ENCODE measurements around the gene ANO7. TPM values are rescaled to one million over a fixed set of nuclear protein-coding genes. Genes with fewer than 3 reads are reported as not detected.

Gene ANO7
- total RNA-seq, 1 experiment from 2014 or later = 0.84 TPM

DNA sequence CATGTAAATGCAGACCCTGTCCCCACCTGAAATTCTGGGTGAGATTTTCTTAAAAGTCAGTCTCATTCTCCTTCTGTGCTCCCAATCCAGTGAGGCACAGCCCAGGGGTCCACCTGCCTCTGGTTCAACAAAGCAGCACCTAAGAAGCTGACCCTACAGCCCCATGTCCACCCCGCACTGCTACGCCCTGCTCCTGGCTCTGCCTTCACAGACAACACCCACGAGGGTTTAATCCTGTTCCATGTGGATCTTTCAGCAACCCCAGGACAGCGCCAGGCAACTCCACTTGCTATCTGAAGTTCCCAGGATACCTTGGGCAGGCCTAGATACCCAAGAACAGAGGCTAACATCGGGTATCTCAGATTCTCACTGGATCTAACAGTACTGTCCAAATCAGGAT is 82.1 kb downstream of the ANO7 start:
- H4K20me1 ChIP-seq (ENCODE audit: insufficient read depth) = peaks cover 32% of the 10 kb centered on the region; the same call in 1 of the 2 replicates
- H3K4me3 ChIP-seq (replicated peaks in 1 of 2; ENCODE audit: low read depth in 1 of 2, low read length in 2 of 2) = no peak overlapping the region
- POLR2A ChIA-PET = no interaction called here
- RAD21 ChIA-PET (ENCODE audit: low non-redundant PET in 1 of 2, low total read pairs in 2 of 2, uncharacterized antibody in 2 of 2, unreplicated experiment in 2 of 2) = no interaction called here
- peaks cover 95% of the 10 kb centered on the region for H3K79me2 ChIP-seq (ENCODE audit: insufficient read depth, low read length)
- no peaks in the 10 kb centered on the region for H3K9me2 ChIP-seq (ENCODE audit: insufficient read depth)
- CTCF ChIA-PET = no interaction called here
- ATAC-seq = no peak
- H3K9ac ChIP-seq (ENCODE audit: low read length) = 0 out of 2 replicates have a peak overlapping the region, but pooled peaks have one; percentile 84
- no peak overlapping the region for H3K4me2 ChIP-seq (ENCODE audit: low read length)
- no peak overlapping the region for H2AFZ ChIP-seq (ENCODE audit: low read depth, low read length, poor library complexity, severe bottlenecking)
- no peaks in the 10 kb centered on the region for H3K9me3 ChIP-seq (ENCODE audit: control insufficient read depth in 1 of 2, insufficient read depth in 1 of 2, low read depth in 1 of 2, low read length in 2 of 2)
- H3K27me3 ChIP-seq (ENCODE audit: insufficient read depth, low read length) = no peaks in the 10 kb centered on the region
- intact Hi-C loops (cut with micrococcal nuclease) = loop anchor here (5.0 kb wide), 1 partner anchor 47 kb away; the partner anchor contains the start of genes HDLBP and SEPTIN2
- peaks cover 18 to 23% of the 10 kb centered on the region in 2 experiments for H3K36me3 ChIP-seq (ENCODE audit: control insufficient read depth in 1 of 2, insufficient read depth in 2 of 2, low read length in 2 of 2)
- no peak overlapping the region for H3K27ac ChIP-seq (ENCODE audit: low read depth, low read length)
- DNase-seq (ENCODE audit: low read depth, low spot score) = no peak
- TF ChIP-seq SP1 (IDR thresholded peaks at IDR 0.05; ENCODE audit: low read depth) (no peak), POLR2A (IDR thresholded peaks at IDR 0.05; ENCODE audit: borderline replicate concordance, extremely low read depth, insufficient read depth, insufficient read length) (no peak)
- TF ChIP-seq, protein P1, sequence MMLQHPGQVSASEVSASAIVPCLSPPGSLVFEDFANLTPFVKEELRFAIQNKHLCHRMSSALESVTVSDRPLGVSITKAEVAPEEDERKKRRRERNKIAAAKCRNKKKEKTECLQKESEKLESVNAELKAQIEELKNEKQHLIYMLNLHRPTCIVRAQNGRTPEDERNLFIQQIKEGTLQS (IDR thresholded peaks at IDR 0.05) = no peak
- peaks cover 21 to 51% of the 10 kb centered on the region in 2 experiments; a peak in 3 of 4 replicates for H3K4me1 ChIP-seq (ENCODE audit: control insufficient read depth in 1 of 2, insufficient read depth in 2 of 2, low read length in 2 of 2)
- BruUV-seq (replicated peaks) = no TSS peak

DNA sequence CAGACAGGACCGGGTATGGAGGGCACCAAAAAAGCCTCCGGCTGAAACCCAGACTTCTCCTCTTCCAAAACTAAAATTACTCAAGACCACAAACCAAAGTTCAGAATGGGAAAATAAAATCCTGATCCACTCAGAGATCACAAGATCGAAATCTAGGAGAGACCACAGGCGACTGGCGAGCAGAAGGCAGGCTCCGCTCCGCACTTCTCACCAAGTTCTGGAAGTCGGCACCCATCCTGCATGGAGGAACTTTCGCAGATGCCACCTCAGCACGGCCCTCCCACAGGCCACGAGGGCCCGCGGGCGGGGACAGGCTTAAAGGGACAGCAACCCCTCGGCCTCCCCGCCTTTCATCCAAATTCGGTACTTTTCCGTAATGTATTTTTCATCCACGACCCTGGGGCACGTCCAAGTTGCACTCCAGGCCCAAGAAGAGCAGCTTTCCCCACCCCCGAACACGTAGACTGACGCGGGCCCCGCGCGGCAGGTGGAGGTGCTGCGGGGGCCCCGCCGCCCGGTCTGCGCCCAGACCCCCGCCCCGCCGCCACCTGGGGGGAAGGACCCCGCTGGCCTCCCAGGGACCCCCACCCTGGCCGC is 83.3 kb downstream of the ANO7 start:
- Histone ChIP-seq H3K4me3 (replicated peaks in 1 of 2; ENCODE audit: low read depth in 1 of 2, low read length in 2 of 2) (peak overlapping the region; percentile 62 to 68), H3K4me2 (ENCODE audit: low read length) (peak overlapping the region; percentile 81), H3K4me1 (ENCODE audit: control insufficient read depth in 1 of 2, insufficient read depth in 2 of 2, low read length in 2 of 2) (peaks cover 21 to 51% of the 10 kb centered on the region in 2 experiments; a peak in 3 of 4 replicates), H3K9me3 (ENCODE audit: control insufficient read depth in 1 of 2, insufficient read depth in 1 of 2, low read depth in 1 of 2, low read length in 2 of 2) (0 out of 4 replicates have a peak, but pooled peaks cover 0 to 3% of the 10 kb centered on the region in 2 experiments), H3K9ac (ENCODE audit: low read length) (peak overlapping the region; percentile 84), H2AFZ (ENCODE audit: low read depth, low read length, poor library complexity, severe bottlenecking) (no peak overlapping the region), H3K36me3 (ENCODE audit: control insufficient read depth in 1 of 2, insufficient read depth in 2 of 2, low read length in 2 of 2) (peaks cover 5 to 16% of the 10 kb centered on the region in 2 experiments), H3K27me3 (ENCODE audit: insufficient read depth, low read length) (no peaks in the 10 kb centered on the region), H3K9me2 (ENCODE audit: insufficient read depth) (no peaks in the 10 kb centered on the region), H3K79me2 (ENCODE audit: insufficient read depth, low read length) (peaks cover 97% of the 10 kb centered on the region), H4K20me1 (ENCODE audit: insufficient read depth) (peaks cover 29% of the 10 kb centered on the region; the same call in 1 of the 2 replicates), H3K27ac (ENCODE audit: low read depth, low read length) (peak overlapping the region; percentile 85)
- ChIA-PET POLR2A (no interaction called here), CTCF (no interaction called here), RAD21 (ENCODE audit: low non-redundant PET in 1 of 2, low total read pairs in 2 of 2, uncharacterized antibody in 2 of 2, unreplicated experiment in 2 of 2) (no interaction called here)
- BruUV-seq (replicated peaks) = no TSS peak
- DNase-seq (ENCODE audit: low read depth, low spot score) (peak; percentile 38), ATAC-seq (peak; percentile 74)
- intact Hi-C loops (cut with micrococcal nuclease) = loop anchor here (5.0 kb wide), 1 partner anchor 45 kb away; the partner anchor contains the start of genes HDLBP and SEPTIN2
- TF ChIP-seq FOSL1 (IDR thresholded peaks at IDR 0.05; ENCODE audit: low read depth) (no peak), CEBPB (IDR thresholded peaks at IDR 0.05; ENCODE audit: low read depth) (no peak), SP1 (IDR thresholded peaks at IDR 0.05; ENCODE audit: low read depth) (peak; percentile 64), SIN3A (IDR thresholded peaks at IDR 0.05; ENCODE audit: low read depth) (peak; percentile 43; the same call in 1 of the 2 replicates), CBX3 (IDR thresholded peaks at IDR 0.05; ENCODE audit: low read depth) (no peak), POLR2AphosphoS5 (IDR thresholded peaks at IDR 0.05; ENCODE audit: low read depth, low read length) (peak; percentile 33; the same call in 1 of the 2 replicates), TCF7L2 (IDR thresholded peaks at IDR 0.05; ENCODE audit: borderline replicate concordance, extremely low read depth, insufficient read depth, insufficient read length) (peak; percentile 95)
- TF ChIP-seq, protein P2, sequence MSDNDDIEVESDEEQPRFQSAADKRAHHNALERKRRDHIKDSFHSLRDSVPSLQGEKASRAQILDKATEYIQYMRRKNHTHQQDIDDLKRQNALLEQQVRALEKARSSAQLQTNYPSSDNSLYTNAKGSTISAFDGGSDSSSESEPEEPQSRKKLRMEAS (IDR thresholded peaks at IDR 0.05) = peak; percentile 79
